K562 (cell line): ENCODE data around the gene OCSTAMP. TPM values are rescaled to one million over a fixed set of nuclear protein-coding genes. Genes with fewer than 3 reads are reported as not detected.

ENCODE experiments used
- ATAC-seq: fragments of 200-7000 bp; cut with Tn5 transposase; 3 replicates; pipeline ENCODE4 v1.9.1; 2020; ENCODE audit warnings: moderate library complexity
- BruUV-seq: library from RNA; stranded (reverse); fragments of 400-500 nt; replicated peaks from 2 replicates; lab custom pipeline; 2021; lab: Mats Ljungman, UMichigan
- CTCF ChIA-PET: fragments of 300-600 bp; formaldehyde crosslinking; extraction: SDS; loops from one replicate; lab custom pipeline; 2021; ENCODE audit warnings: low intra/inter-chr PET ratio; lab: Yijun Ruan, JAX
- POLR2A ChIA-PET: fragments of 300-600, 350-650 bp; sonication (Branson Sonifier 250); formaldehyde crosslinking; extraction: SDS; loops from one replicate; lab custom pipeline; 2021; ENCODE audit warnings: antibody characterized with exemption, inconsistent platforms; lab: Yijun Ruan, JAX
- DNase-seq, 4 experiments: peaks; one replicate each; pipeline versions ENCODE4 v3.0.0 to v3.0.0-alpha.2; 2011 to 2018; ENCODE audit warnings: low spot score in 3 of 4, mixed read lengths in 3 of 4; ENCODE audit errors: extremely low read depth in 1 of 4
- FAIRE-seq: peaks from 2 replicates; lab custom pipeline; 2011; peaks lifted over from hg19 to GRCh38; lab: Jason Lieb, UNC
- H2AFZ ChIP-seq: 2 replicates; pipeline ENCODE4 v1.6.0; 2011; ENCODE audit warnings: low read depth, low read length, control low read depth, inconsistent platforms
- H3K27ac ChIP-seq: fragments of 200-600 bp; 3 replicates; pipeline ENCODE4 v1.8.0; 2011; ENCODE audit warnings: low read depth, mild to moderate bottlenecking, control low read depth, inconsistent platforms, low read length, moderate library complexity, mixed read lengths; ENCODE audit errors: extremely low read depth
- H3K27me3 ChIP-seq, 2 experiments: fragments of 300-600 bp in 1 of 2; 2 replicates in 1 of 2; 3 replicates in 1 of 2; pipeline versions ENCODE4 v1.6.0 to v1.8.0; 2011; ENCODE audit warnings: inconsistent platforms in 2 of 2, low read length in 2 of 2, mild to moderate bottlenecking in 1 of 2, mixed read lengths in 1 of 2, moderate library complexity in 1 of 2; ENCODE audit not compliant: control insufficient read depth in 2 of 2, insufficient read depth in 2 of 2
- H3K36me3 ChIP-seq: fragments of 300-600 bp; 3 replicates; pipeline ENCODE4 v1.8.0; 2011; ENCODE audit warnings: mild to moderate bottlenecking, low read length, inconsistent platforms; ENCODE audit not compliant: control insufficient read depth, insufficient read depth
- H3K4me1 ChIP-seq, 2 experiments: fragments of 200-600 bp in 1 of 2; replicated peaks in 1 of 2; 2 replicates in 1 of 2; 3 replicates in 1 of 2; pipeline versions ENCODE4 v1.5.1 to v1.8.0; 2011; ENCODE audit warnings: inconsistent platforms in 2 of 2, low read length in 2 of 2, mild to moderate bottlenecking in 1 of 2, mixed read lengths in 1 of 2, moderate library complexity in 1 of 2; ENCODE audit not compliant: control insufficient read depth in 2 of 2, insufficient read depth in 2 of 2
- H3K4me2 ChIP-seq: 2 replicates; pipeline ENCODE4 v1.6.1; 2011; ENCODE audit warnings: low read length, control low read depth, inconsistent platforms, mixed read lengths; ENCODE audit not compliant: insufficient read depth
- H3K4me3 ChIP-seq: fragments of 200-600 bp; sonication (generic), shearing (Covaris generic); 2 replicates; pipeline ENCODE4 v1.5.1; 2016; ENCODE audit warnings: control low read depth, inconsistent platforms
- H3K79me2 ChIP-seq: fragments of 200-600 bp; 3 replicates; pipeline ENCODE4 v1.8.0; 2011; ENCODE audit warnings: low read length, inconsistent platforms; ENCODE audit not compliant: control insufficient read depth, insufficient read depth
- H3K9ac ChIP-seq, 2 experiments: 2 replicates each; pipeline versions ENCODE4 v1.6.0 to v1.6.1; 2011; ENCODE audit warnings: low read depth in 2 of 2, low read length in 2 of 2, control low read depth in 1 of 2, inconsistent platforms in 1 of 2, mild to moderate bottlenecking in 1 of 2, mixed read lengths in 1 of 2; ENCODE audit not compliant: insufficient read depth in 1 of 2
- H3K9me1 ChIP-seq: one replicate; pipeline ENCODE4 v1.6.0; 2011; ENCODE audit warnings: inconsistent platforms, mild to moderate bottlenecking, low read length, moderate library complexity; ENCODE audit not compliant: control insufficient read depth, insufficient read depth
- H3K9me3 ChIP-seq: replicated peaks from 2 replicates; pipeline ENCODE4 v1.5.1; 2011; ENCODE audit warnings: low read depth, low read length, inconsistent platforms; ENCODE audit not compliant: control insufficient read depth, insufficient read depth
- H4K20me1 ChIP-seq: replicated peaks from 2 replicates; pipeline ENCODE4 v1.6.1; 2011; ENCODE audit warnings: low read length, inconsistent platforms, mixed read lengths; ENCODE audit not compliant: control insufficient read depth, insufficient read depth
- ATF7 ChIP-seq: fragments of 450-650 bp; IDR thresholded peaks from 2 replicates; pipeline ENCODE4 v1.7.1; 2014; ENCODE audit warnings: mild to moderate bottlenecking, moderate library complexity
- SFPQ ChIP-seq: fragments of 200-400 bp; formaldehyde crosslinking; IDR thresholded peaks from 2 replicates; pipeline ENCODE4 v1.6.1; 2017; ENCODE audit warnings: mild to moderate bottlenecking, low read depth, low read length, moderate library complexity
- STAT6 ChIP-seq: sonication (generic); formaldehyde crosslinking; IDR thresholded peaks from 2 replicates; pipeline ENCODE4 v1.8.1; 2023; ENCODE audit warnings: mild to moderate bottlenecking, missing genetic modification reagents
- ZNF347 ChIP-seq: fragments of 450-650 bp; formaldehyde crosslinking; IDR thresholded peaks from 2 replicates; pipeline ENCODE4 v1.4.0; 2020; ENCODE audit warnings: low read depth, mild to moderate bottlenecking, moderate library complexity
- ZNF407 ChIP-seq: fragments of 450-650 bp; IDR thresholded peaks from 2 replicates; pipeline ENCODE4 v1.6.1; 2016; ENCODE audit warnings: low read depth
- WGBS: fragments of 100-300 bp; shearing (Covaris generic); methylation state at CpG from one replicate; pipeline ENCODE4 v1.1.6; 2016; ENCODE audit warnings: low coverage, mixed read lengths; ENCODE audit not compliant: insufficient coverage; ENCODE audit errors: missing lambda C conversion rate; 5-methylcytosine and 5-hydroxymethylcytosine counted together
- in situ Hi-C: fragments of 300-500 bp; cut with MboI; formaldehyde crosslinking; loops from 4 replicates; pipeline ENCODE4 v1.15.0; 2018; ENCODE audit warnings: inconsistent platforms, mixed read lengths
- intact Hi-C: fragments of 100-400 bp; cut with micrococcal nuclease; formaldehyde crosslinking; loops from 2 replicates; pipeline ENCODE4 v1.14.2; 2022
- polyA plus RNA-seq, 8 experiments: library from polyadenylated mRNA; depleted of rRNA in 4 of 8; stranded (reverse) in 5 of 8; unstranded in 3 of 8; fragments of >200 nt; fragmentation: Nextera tagmentation in 2 of 8; fragmentation: Illumina TruSeq in 1 of 8; extraction: Ambion mirVana in 2 of 8; extraction: Trizol in 1 of 8; gene quantifications; 2 replicates each; pipeline versions ENCODE4 v1.2.1 to v1.2.3, GENCODE V29; 2011 to 2014; ENCODE audit warnings: inconsistent platforms in 1 of 8, missing spikeins in 1 of 8
- total RNA-seq, 7 experiments: library from RNA; depleted of rRNA in 6 of 7; stranded (reverse); fragments of >200 nt in 6 of 7; fragmentation: Illumina TruSeq in 2 of 7; extraction: Trizol in 2 of 7; gene quantifications; 2 replicates each; pipeline versions ENCODE4 v1.2.1 to v1.2.3, GENCODE V29; 2011 to 2021; ENCODE audit warnings: low replicate concordance in 1 of 7

The OCSTAMP gene
- total and polyA plus RNA-seq, 9 of the 15 experiments (the other 6 are each of a cell fraction or from before 2014, with no cell fraction given) = not detected

- 11% methylated on average over 8 of the region's 8 CpGs for WGBS
- Histone ChIP-seq H3K9ac (no peak overlapping the region), H3K79me2 (no peaks in the 10 kb centered on the region), H3K27ac (no peak overlapping the region), H4K20me1 (no peaks in the 10 kb centered on the region), H3K9me1 (no peaks in the 10 kb centered on the region), H2AFZ (no peak overlapping the region), H3K36me3 (no peaks in the 10 kb centered on the region), H3K4me3 (no peak overlapping the region), H3K9me3 (no peaks in the 10 kb centered on the region), H3K4me1 (peaks cover 6 to 24% of the 10 kb centered on the region in 2 experiments; a peak in 4 of 5 replicates), H3K4me2 (no peak overlapping the region), H3K27me3 (peaks cover 5 to 10% of the 10 kb centered on the region in 2 experiments; a peak in 2 of 5 replicates)
- no peak for ATAC-seq
- POLR2A ChIA-PET = interaction anchor here (0.6 kb wide), 1 partner anchor 649 kb away, joined by 3 read pairs; no protein-coding TSS in a partner anchor
- no peak for FAIRE-seq
- DNase-seq = no peak
- intact Hi-C loops (no loop called here), in situ Hi-C loops (no loop called here)
- no peak for TF ChIP-seq STAT6 (CRISPR knock-in tag)
- TF ChIP-seq SFPQ = no peak
- no peak for TF ChIP-seq ATF7
- no peak for TF ChIP-seq ZNF407
- TF ChIP-seq ZNF347 (CRISPR knock-in tag) = no peak
- CTCF ChIA-PET = no interaction called here
- no TSS peak for BruUV-seq
These were observed 6.9 kb upstream of the OCSTAMP start for GRCh38 chr20:46557231-46557956.
